Fibroblast of skin of scalp (primary cell): ENCODE data around the gene GLI3.
"Not testable (repeated sequence)": the region's sequence is repeated elsewhere in the genome, so short reads cannot be mapped to it uniquely, and the experiment has no call there.

Experiments
- DNase-seq: peaks from one replicate; pipeline ENCODE4 v3.0.0-alpha.2; 2013

The GLI3 gene

DNA sequence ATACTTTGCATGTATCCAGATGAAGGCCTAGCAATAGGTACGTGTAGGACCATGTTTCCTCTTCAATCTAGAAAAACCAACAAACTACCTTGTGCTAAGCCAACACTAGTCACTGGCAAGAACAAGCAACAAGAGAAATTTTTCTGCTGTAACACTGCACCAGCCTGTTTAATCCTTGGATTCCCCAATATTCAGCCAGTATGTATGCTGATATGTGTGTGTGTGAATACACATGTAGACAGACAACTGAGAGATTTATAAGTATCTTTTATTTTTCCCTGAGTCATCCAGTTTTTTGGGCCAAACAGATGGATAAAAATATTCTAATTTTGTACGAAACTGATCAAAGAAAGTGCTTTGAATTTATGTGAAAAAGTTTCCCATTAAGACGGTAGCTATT is 26.2 kb downstream of the GLI3 start:
- peak; percentile 35 for DNase-seq

DNA sequence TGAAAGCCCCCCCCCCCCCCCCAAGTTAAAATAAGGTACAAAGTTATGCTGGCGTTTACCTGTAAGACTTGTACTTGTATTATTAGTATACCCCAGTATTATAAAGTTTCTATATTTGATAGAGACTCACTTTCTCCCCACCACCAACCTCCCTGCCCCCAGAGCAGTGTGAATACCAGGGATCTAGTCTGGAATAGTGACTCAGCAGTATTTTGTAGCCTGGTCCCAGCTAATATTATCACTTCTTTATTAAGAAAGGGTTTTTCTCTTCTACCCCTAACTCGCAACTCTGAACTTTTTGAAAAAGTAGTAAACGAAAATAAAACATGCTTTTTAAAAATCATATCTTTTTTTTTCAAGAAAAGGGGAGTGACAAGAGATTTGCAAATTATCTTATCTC is 26.7 kb downstream of the GLI3 start:
- DNase-seq: peak; percentile 32

GRCh38 chr7:42209085-42209484 is 27.9 kb downstream of the GLI3 start:
- not testable (repeated sequence) for DNase-seq

DNA sequence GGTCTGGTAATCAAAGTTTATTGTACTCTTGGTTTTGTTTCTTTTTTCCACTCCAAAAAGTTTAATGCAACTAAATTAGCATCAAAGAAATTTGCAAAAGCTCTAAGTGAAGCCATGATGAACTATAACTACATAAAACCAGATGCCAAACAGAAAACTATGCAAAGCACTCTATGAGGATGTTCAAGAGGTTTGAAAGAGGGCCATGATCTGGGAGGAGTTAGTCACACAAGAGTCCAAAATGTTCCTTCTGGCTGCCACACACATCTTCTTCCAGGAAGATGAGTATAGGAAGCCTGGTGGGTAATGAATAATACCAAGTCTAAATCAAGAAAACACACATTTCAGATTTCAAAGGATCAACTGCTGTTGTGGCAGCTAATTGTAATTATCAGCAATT is 28.4 kb downstream of the GLI3 start:
- DNase-seq: peak; percentile 55

- DNase-seq: no peak
Observed at GRCh38 chr7:42207420-42207819, 29.6 kb downstream of the GLI3 start.

DNA sequence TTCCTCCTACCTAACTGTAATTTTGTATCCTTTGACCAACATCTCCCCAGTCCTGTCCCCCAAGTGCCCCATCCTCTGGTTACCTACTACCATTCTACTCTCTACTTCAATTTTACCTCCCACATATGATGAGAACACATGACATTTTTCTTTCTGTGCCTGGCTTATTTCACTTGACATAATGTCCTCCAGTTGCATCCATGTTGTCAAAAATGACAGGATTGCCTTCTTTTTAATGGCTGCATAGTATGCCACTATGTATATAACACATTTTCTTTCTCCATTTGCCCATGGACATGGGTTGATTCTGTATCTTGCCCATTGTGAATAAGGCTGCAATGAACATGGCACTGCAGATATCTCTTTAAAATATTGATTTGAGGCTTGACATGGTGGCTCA is 33.7 kb downstream of the GLI3 start:
- DNase-seq: no peak

GRCh38 chr7:42202601-42203000 is 34.4 kb downstream of the GLI3 start:
- no peak for DNase-seq

GRCh38 chr7:42198974-42199668 is 37.9 kb downstream of the GLI3 start:
- peak; percentile 84 for DNase-seq

GRCh38 chr7:42198296-42198695 is 38.7 kb downstream of the GLI3 start:
- DNase-seq: no peak

DNA sequence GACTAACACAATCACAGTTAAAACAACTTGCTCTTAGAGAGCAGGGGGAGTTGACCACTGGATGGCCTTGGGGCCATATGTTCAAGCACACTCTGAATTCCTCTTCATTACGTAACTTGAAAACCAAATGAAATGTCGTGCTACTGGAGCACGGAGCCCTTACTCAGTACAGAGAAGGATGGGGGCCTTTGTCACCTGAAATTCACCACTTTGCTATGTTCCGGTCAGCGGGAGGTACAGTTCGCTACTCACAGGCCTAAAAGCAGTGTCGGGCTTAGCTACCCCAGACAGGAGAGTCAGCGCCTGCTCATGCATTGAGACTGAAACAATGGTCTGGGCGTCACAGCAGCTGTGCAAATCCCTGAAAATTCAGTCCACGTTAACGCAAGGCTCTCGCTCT is 39.6 kb downstream of the GLI3 start:
- DNase-seq: peak; percentile 55

DNA sequence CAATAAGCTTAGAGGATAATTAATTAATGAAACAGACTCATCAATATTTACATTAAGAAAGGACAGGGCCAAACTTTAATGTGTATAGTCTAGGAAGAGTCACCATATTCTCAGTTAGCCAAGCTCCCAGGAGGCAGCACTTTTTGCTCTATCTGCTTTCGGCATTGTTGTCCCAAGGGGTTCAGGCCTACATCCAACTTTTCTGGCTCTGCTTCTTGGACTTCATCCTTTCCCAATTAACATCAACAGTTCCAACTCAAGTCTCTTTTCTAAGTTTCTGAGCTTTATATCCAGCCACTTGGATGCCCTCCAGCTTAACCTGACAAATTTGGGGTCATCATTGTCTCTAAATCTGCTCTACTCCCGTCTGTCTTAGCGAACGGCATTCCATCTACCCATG is 42.8 kb downstream of the GLI3 start:
- peak; percentile 24 for DNase-seq

DNA sequence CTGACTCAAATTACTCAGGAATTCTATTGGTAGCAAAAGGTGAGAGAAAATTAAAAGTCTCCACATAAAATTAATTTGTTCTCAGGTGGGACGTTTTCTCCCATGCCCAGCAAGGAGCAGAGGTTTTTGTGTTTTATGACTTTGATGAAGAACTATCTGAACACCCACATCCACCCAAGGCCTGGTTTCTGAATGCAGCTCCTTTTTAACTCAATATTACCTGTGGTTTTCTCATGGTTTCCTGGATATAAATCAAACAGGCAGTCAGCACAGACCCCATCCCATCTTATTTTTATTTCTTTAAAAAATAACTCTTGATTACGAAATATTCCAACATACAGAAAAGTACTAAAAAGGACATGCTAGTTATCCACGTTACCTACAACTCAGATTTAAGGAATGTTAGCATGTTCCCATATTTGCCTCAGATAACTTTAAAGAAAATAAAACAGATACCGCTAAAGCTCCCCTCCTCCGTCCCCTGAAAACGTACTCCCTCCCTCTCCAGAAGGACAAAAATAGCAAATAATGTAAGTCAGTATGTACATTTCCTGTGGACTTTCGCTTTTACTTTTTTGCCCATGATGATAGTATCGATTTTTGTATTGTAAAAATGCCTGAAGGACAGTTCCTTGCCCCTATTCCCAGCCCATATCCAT is 43.4 kb downstream of the GLI3 start:
- peak; percentile 71 for DNase-seq

GRCh38 chr7:42192851-42193461 is 44.1 kb downstream of the GLI3 start:
- peak; percentile 54 for DNase-seq

- no peak for DNase-seq
Observed at GRCh38 chr7:42192066-42192465, 44.9 kb downstream of the GLI3 start.

- DNase-seq: peak; percentile 55
Observed at GRCh38 chr7:42189535-42189934, 47.5 kb downstream of the GLI3 start.

DNA sequence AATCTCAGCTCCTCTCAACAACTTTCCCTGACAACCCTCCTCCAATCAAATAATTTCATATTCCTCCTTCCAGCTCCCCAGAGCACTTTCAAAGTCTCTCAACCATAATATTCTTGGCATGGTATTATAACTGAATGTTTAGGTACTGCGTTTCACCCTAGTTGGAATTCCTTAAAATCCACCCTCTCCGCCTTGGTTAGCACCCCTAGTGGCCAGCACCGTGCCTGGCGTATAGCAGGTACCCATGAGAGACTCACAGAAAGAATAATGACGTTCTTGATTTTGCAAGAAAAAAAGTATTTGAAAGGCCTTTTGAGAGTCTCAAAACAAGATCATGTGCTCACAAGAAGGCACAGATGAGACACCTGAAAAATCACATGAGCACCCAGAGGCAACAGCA is 50.9 kb downstream of the GLI3 start:
- no peak for DNase-seq

- no peak for DNase-seq
Observed at GRCh38 chr7:42185726-42186125, 51.3 kb downstream of the GLI3 start.

GRCh38 chr7:42183547-42183946 is 53.5 kb downstream of the GLI3 start:
- peak; percentile 33 for DNase-seq

GRCh38 chr7:42181566-42181965 is 55.4 kb downstream of the GLI3 start:
- no peak for DNase-seq

DNA sequence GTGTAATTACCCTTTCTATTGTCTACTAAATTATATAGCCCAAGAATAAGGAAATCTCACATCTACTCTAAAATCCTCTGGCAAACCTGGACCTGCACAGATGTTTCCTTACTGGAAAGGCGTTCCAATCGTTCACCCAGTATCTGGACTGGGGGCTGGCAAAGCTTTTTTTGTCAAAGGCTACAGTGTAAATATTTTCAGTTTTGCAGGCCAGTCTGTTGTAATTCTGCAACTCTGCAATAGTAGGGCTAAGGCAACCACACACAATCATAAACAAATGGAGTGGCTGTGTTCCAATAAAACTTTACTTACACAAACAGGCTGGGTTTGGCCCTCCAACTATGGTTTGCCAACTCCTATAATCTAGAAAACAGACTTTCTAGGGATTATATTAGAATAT is 56.2 kb downstream of the GLI3 start:
- no peak for DNase-seq

- DNase-seq: no peak
Observed at GRCh38 chr7:42176724-42177101, 60.3 kb downstream of the GLI3 start.

GRCh38 chr7:42175834-42176723 is 60.9 kb downstream of the GLI3 start:
- DNase-seq: no peak

GRCh38 chr7:42174391-42174912 is 62.6 kb downstream of the GLI3 start:
- no peak for DNase-seq
